Muscle of back (tissue), 11 donors: ENCODE data around the gene ANKMY1. TPM values are rescaled to one million over a fixed set of nuclear protein-coding genes. Genes with fewer than 3 reads are reported as not detected.

Experiments used
- DNase-seq, 3 donors: peaks; one replicate each; pipeline versions ENCODE4 v3.0.0 to v3.0.0-alpha.2; 2013
- polyA plus RNA-seq, 10 donors: library from polyadenylated mRNA; unstranded; fragments of 120-200 nt; gene quantifications; one replicate each; pipeline ENCODE4 v1.2.1, GENCODE V29; 2013; ENCODE audit not compliant: insufficient read length in 10 of 10

ANKMY1 gene
- polyA plus RNA-seq, 10 donors, result 6.1 to 9.6 (median 7.5) TPM

GRCh38 chr2:240461471-240462072, 96.2 kb downstream of the ANKMY1 start:
- no peak for DNase-seq

- DNase-seq, result no peak
These were observed 96.9 kb downstream of the ANKMY1 start for GRCh38 chr2:240460781-240461431.

GRCh38 chr2:240460253-240460711, 97.5 kb downstream of the ANKMY1 start:
- no peak for DNase-seq

GRCh38 chr2:240459401-240460252, 98.2 kb downstream of the ANKMY1 start:
- DNase-seq, result peak; percentile 42 to 62 (median 53)

GRCh38 chr2:240458900-240459391, 98.8 kb downstream of the ANKMY1 start:
- no peak for DNase-seq

- DNase-seq, result no peak
These were observed 99.5 kb downstream of the ANKMY1 start for GRCh38 chr2:240458044-240458899.

- DNase-seq, result no peak
These were observed 100.4 kb downstream of the ANKMY1 start for GRCh38 chr2:240457223-240458043.

- DNase-seq, result no peak
These were observed 101.2 kb downstream of the ANKMY1 start for GRCh38 chr2:240456447-240457222.

- DNase-seq, result no peak
These were observed 101.9 kb downstream of the ANKMY1 start for GRCh38 chr2:240455647-240456446.

GRCh38 chr2:240455272-240455646, 102.5 kb downstream of the ANKMY1 start:
- DNase-seq, result no peak

GRCh38 chr2:240454106-240454901, 103.5 kb downstream of the ANKMY1 start:
- DNase-seq, result no peak

GRCh38 chr2:240453461-240454105, 104.2 kb downstream of the ANKMY1 start:
- DNase-seq, result no peak

GRCh38 chr2:240452462-240453256, 105.1 kb downstream of the ANKMY1 start:
- peak; percentile 43 to 72 (median 49) for DNase-seq

- DNase-seq, result no peak
These were observed 105.9 kb downstream of the ANKMY1 start for GRCh38 chr2:240451791-240452461.

- DNase-seq, result no peak
These were observed 106.6 kb downstream of the ANKMY1 start for GRCh38 chr2:240451108-240451611.
